HG03432 (cell line): ENCODE results near the gene PPP3CB.

Experiments used
- ATAC-seq: cut with Tn5 transposase; IDR thresholded peaks from one replicate; pipeline ENCODE4 v1.9.1; 2021; ENCODE audit warnings: mild to moderate bottlenecking, moderate library complexity; ENCODE audit not compliant: unreplicated experiment

PPP3CB gene

DNA sequence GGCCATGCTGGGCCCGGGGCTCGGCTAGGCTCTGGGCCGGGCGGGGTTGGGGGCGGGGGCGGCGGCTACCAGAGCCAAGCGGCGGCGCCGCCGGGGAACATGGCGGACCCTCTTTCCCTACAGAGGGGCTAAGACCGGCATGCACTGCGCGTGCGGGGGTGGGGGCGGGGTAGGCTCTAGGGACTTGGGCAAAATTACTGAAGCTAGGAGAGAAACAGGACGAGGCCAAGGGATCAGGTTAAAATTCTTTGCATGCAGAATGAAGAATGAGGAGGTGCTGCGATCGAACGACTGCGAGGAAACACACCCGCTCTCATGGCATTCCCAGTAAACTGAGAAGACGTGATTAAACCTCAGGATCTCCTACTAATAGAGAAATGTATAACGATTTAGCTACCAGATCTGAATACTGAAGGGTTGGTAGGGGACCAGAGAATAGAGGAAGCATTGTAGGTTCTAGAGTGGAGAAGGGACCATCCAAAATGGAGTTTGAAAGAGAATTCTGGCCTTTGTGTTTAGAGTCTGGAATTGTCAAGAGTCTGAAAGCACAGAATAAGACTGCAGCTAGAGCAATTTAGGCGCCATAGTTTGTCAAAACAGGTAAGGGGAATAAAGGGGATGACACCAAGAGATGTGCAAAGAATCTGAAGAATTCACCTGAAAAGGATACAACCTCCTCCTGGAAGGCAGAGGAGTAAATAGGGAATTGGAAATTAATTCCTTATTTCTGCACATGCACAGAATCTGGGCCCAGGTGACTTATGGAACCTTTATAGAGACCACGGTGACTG lies at the start of gene PPP3CB:
Gene PPP3CB, minus strand, starts transcription at position 141 of the 791 bp plus-strand sequence. Its CDS starts 135 bp downstream, at position 6.
- peak; percentile 65 for ATAC-seq

DNA sequence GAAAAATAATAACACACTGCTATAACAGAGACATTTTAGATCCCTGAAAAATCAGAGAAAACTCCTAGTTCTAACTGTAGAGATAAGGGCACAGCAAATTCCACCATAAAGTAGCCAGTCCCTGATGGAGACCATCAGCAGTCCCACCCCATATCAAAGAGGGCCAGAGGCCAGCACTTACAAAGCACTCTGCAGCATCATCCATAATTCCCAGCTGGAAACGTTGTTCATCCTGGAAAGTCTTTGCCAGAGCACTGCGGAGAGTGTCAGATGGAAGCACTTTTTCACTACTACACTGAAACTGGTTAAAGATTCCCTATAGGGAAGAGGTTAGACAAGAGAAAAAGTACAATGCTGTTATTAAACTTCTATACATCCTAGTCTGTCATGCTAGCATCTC lies 49.5 kb upstream of the PPP3CB start:
- no peak for ATAC-seq

DNA sequence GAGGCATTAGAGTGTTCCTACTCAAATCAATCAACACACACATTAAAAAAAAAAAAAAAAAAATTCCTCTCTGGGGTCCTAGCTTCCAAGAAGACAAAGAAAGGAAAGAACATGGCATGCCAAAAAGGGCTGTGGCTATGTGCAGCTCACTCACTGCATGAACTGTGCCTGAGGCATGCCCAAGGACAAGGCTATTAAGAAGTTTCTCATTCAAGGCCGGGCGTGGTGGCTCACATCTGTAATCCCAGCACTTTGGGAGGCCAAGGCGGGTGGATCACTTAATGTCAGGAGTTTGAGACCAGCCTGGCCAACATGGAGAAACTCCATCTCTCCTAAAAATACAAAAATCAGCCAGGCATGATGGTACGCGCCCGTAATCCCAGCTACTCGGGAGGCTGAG lies 41.9 kb upstream of the PPP3CB start:
- ATAC-seq, result no peak

DNA sequence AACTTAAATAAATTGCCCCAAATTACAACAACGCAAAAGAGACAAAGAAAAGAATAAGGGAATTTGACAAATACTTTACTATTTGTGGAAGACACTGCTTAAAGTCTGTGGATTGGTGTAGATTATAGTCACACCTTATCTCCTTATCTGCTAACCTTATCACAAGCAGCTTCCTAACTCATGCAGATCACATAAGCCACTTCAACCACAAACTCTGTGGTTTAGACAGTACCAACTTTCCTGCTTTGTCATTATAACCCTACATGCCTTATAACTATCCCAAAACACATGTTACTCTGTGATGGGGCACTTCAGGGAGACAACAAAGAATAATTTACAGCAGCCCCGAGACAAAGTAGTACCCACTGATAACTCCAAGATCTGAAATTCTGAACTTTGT lies 41.5 kb upstream of the PPP3CB start:
- ATAC-seq, result no peak

DNA sequence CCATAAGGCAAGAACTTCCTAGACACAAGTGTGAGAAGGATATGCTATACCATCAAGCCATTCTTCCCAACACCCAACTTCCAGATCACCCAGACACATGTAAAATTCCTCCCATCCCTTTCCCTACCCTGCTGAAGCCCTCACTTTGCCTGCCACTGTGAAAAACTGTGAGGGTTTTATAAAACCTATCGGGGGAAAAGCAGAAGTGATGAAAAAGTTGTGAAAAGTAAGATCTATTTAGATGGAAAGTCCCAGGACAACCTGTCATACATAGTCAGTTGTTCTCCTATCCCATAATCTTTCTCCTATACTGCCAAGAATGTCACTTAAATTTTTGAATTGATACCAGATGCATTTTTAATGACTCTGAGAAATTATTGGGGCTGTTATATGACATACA lies 39.0 kb upstream of the PPP3CB start:
- ATAC-seq, result no peak

DNA sequence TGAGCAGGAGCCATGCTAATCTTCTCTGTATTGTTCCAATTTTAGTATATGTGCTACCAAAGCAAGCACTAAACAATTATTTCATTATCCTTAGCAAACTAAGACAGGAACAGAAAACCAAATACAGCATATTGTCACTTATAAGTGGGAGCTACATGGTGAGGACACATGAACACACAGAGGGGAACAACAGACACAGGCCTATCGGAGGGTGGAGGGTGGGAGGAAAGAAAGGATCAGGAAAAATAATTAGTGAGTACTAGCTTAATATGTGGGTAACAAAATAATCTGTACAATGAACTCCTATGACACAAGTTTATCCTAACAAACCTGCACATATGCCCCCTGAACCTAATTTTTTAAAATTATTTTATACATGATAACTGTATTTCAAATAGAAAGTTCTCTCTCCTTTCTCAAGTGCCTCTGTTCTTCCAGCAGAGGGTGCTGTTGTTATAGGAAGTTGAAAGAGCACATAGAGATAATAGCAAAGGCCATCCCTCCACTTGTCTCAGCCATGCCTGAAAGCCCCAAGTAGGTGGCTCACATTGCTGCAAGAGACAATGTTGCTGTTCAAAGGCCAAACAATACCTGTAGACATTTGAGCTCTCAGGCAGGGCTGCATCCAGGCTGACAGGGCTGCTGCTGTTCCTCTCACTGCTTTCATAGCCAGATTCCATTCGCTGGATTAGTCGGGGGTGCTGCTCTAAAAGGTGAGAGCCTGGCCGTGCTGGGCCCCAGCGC lies 33.4 kb upstream of the PPP3CB start:
- no peak for ATAC-seq

DNA sequence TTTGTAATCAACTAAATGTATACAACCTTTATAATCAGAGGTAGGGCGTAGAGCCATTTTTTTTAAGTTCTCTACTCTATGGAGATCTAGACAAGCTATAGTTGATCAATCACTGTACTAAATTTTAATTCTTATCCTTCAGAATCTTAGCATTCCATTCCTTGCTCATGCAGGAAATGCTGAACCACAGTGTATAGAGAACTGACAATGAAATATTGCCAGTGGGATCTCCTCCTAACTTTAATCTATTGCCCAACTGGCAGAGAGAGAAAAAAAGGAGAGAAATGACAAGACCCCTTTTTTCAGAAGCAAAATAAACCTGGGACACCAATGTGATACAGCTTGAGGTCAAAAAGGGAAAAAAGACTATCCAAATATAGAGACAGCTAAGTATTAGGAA lies 26.4 kb upstream of the PPP3CB start:
- no peak for ATAC-seq

DNA sequence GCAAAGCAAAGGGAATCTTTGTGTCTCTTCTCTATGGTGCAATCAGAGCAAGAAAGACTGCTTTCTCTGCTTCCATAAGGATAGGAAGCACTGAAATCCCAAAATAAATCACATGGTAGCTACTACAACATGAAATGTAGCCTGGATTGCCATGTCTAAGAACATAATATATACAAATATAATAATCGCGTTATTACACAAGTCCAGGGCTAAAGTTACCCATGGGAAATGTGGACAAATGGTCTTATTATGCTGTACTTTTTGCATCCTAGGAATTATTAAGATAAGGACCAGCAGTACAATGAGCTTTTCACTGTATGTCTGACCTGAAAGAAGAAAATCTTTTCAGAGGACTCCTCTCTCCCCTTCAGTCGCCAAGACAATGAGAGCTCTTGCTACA lies 23.5 kb upstream of the PPP3CB start:
- ATAC-seq, result no peak

DNA sequence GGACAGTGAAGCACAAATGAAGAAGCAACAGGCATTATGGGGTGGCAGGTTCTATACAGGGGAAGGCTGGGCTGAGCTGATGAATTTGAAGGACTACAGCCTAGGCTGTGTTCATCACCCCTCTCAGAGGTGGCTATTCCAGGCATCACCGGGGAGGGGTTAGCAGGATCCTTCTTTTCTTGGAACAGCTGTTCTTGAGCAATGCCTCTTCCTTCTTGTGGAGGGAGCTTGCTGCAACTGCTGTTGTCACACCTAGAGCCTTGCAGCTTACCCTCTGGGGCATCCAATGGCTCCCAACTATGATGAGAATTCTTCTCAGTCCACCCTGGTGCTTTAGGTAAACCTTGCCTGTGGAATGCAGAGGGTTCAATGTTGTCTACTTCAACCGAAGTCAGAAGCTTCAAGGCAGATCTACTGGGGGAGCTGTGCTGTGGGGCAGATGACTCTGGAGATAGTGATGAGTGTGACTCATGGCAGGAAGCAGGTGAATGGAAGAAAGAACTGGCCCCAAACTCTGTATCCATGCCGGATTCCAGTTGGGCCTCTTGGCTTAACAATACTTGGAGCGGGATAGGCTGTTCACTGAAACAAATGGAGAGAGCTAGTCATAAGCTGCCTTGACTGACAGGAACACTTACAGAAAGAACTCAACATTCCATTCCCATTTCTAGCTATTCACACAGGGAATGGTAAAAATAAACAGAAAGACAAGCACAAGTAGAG lies 21.5 kb upstream of the PPP3CB start:
- ATAC-seq, result no peak

DNA sequence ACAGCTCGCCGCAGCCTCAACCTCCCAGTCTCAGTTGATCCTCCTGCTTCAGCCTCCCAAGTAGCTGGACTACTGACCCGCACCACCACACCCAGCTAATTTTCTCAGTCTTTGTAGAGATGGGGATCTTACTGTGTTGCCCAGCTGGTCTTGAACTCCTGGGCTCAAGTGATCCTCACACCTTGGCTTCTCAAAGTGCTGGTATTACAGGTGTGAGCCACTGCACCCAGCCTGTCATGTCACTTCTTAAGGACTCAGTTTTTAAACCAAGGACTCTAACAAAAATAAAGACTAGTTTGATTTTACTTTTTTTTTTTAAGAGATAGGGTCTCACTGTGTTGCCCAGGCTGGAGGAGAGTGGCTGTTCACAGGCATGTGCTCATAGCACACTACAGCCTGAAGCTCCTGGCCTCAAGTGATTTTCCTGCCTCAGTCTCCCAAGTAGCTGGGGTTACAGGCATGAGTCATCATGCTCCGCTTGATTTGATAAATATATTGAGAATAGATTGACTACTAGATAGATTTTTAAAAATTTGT lies 16.5 kb upstream of the PPP3CB start:
- no peak for ATAC-seq

DNA sequence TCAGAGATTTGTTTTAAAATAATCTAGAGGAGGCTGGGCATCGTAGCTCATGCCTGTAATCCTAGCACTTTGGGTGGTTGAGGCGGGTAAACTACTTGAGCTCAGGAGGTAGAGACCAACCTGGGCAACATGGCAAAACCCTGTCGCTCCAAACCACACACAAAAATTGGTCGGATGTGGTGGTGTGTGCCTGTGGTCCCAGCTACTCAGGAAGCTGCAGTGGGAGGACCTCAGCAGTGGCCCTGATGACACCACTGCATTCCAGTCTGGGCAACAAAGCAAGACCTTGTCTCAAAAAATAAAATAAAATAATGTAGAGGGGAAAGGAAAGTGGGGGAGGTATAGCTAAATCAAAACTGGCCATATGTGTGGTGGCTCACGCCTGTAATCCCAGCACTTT lies 13.9 kb upstream of the PPP3CB start:
- ATAC-seq, result no peak

DNA sequence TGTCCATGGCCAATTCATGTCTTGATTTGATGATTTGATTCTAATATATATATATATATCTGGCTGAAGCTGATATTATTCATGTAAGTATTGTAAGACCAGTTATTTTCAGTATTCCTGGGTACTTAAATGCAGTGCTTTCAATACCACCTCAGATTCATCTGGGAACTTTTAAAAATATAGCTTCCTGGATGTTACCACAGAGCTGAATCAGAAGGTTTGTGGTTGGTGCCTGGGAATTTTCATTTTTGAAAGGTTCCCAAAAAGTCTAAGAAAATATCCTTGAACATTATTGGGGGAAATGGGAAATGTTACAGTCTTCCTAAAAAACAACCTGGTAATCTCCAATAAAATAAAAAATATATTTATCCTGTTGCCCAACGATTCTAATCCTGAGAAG lies 10.7 kb upstream of the PPP3CB start:
- no peak for ATAC-seq

DNA sequence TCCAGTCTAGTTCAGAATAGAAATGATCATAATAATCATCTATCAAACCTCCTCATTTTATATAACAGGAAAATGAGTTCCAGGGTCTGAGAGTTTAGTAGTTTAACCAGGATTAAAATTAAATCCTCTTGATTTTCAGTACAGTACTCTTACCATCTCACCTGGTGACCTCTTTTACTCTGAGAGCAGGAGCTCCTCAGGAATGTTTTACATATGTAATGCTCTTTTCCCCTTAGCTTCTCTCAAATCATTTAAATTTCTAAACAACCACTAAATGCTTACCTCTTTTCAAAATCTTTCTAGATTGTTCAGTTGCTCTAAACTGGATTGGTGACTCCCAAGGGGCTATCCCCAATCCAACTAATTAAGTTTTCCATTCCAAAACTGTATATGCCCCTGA lies 10.2 kb upstream of the PPP3CB start:
- ATAC-seq, result no peak

DNA sequence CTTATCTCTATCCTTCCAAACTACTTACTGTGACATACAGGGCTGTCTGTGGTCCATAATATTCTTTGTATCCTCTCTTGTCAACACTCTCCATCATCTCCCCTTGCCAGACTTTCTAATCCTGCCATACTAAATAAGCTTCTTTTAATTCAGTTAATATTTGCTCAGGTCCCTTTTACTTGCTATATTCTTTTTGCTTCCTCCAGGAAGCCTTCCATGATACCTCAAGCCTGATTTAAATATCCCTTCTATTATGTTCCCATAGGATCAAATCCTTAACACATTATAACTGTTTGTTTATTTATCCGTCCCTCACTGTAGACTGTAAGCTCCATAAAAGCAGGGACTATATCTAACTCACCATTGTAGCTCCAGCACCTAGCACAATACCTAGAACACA lies 7.2 kb upstream of the PPP3CB start:
- ATAC-seq, result no peak

DNA sequence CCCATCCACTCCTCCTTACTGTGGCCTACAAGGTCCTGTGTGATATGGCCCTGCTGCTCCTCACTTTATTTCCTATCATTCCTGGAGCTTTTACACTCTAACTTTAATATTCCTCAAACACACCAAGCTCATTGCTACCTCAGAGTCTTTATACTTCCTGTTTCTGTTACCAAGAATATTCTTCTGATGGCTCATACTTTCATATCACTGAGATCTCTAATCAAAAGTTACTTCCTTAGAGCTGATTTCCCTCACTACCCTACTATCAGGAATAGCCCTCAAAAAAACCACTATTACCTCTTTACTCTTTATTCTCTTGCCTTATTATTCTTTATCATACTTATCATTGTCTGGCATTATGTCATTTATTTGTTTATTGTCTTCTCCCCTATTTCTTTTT lies 5.8 kb upstream of the PPP3CB start:
- ATAC-seq, result no peak

DNA sequence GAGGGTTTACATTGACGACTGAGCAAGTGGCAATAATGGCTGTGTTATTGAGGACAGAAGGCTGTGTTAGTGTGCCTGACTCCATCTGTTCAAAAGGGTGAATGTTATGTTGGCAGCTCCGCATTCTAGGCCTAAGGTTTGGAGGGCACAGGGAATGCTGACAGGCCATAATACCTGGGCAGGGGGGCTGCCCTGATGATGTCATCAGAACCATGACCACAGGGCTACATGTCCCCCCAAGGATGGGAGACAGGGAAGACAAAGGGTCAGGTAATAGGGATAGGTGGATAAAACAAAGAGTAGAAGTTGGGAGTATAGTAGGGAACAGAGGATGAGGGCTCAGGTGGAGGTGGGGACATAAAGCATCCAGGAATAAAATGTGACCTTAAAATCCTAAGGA lies 1.8 kb upstream of the PPP3CB start:
- no peak for ATAC-seq

DNA sequence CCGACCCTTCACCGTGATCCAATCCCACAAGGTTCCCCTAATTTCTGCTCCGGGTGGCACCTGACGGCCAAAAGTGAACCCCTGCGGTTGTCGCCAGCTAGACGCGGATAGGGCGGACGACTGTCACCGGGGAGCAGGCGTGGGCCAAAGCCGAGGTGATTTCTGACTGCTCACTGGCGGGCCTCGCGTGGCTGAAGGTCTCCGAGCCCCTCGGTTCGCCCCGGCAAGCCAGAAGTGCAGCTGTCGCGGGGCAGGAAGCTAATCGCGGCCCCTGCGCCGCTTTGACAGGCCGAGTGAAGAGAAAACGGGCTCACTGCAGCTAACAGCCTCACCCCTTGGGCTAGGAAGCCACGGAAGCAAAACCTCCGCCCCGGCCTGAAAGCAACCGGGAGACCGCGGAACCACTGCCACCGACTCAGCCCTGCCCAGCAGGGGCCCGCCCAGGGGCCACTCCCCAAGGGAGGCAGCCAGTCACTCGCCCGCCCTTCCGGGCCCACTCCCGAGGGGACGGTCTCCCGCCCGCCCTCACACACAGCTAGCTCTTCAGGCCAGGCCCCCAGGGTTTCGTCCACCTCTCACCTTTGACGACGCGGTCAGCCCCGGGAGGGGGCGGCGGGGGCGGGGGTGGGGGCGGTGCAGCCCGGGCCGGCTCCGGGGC lies 469 bp downstream of the PPP3CB start:
- peak; percentile 92 for ATAC-seq

DNA sequence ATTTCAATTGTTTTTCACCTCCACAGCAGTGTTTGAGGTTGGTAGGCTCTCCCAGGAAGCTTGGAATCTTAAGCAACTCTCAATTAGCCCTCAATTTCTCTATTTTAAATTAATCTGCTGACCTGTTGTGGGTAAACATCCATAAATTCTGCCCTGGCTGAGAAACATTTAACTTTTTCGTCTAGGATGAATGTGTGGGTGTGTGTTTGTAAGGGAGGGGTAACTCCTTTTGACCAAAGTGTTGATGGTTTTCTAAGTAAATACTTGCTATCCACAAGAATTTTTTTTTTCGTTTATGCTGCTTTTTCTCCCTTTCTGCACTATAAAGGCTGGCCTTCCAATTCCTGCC lies 973 bp downstream of the PPP3CB start:
- no peak for ATAC-seq

DNA sequence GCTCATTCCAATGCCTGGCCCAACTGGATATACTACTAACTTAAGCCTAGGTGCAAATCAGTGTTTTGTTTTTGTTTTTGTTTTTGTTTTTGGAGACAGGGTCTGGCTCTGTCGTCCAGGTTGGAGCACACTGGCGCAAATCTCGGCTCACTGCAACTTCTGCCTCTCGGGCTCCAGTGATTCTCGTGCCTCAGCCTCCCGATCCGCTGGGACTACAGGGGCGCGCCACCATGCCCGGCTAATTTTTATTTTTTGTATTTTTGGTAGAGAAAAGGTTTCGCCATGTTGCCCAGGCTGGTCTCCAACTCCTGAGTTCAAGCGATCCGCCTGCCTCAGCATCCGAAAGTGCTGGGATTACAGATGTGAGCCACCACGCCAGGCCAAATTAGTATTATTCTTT lies 1.6 kb downstream of the PPP3CB start:
- no peak for ATAC-seq

DNA sequence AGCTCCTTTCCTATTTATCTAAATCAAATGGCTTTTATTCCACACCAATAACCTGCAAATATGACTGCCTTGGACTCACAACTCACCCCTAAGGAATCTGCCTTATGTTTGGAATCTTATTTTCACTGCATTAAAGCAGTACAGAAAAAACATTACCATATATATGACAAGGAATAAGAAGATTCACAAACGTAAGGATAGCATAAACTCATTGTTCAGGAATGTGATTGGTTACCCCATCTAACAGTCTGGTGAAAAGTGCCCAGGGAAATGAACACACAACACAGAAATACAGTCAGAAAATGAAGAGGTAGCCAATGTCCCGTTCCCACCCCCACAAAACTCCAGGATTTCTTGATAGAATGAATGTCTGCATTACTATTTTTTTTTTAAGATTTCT lies 2.0 kb downstream of the PPP3CB start:
- ATAC-seq, result no peak

DNA sequence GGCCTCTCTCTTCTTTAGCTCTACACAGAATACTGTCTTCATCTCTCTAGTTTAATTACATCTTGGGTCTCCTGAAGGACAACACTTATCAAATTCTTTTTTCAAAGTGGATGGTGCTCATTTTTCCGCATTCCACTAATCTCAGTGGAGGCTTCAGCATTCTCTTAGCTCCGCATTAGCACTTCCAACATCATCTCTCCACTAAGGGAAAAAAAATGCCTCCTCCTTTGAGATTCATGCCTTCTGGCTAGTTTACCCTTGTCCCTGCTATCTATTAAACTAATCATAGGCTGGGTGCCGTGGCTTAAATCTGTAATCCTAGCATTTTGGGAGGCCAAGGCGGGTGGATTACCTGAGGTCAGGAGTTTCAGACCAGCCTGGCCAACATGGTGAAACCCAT lies 9.2 kb downstream of the PPP3CB start:
- ATAC-seq, result no peak
